IMR-90 (cell line): ENCODE data around the gene CXorf65. TPM values are rescaled to one million over a fixed set of nuclear protein-coding genes. Genes with fewer than 3 reads are reported as not detected.

Experiments
- ATAC-seq: fragments of 200-7000 bp; cut with Tn5 transposase; 2 replicates; pipeline ENCODE4 v1.9.1; 2020; ENCODE audit warnings: low read depth, mild to moderate bottlenecking, moderate library complexity
- BruUV-seq: library from RNA; stranded (reverse); fragments of 400-500 nt; replicated peaks from 2 replicates; lab custom pipeline; 2021; lab: Mats Ljungman, UMichigan
- CTCF ChIA-PET: fragments of 300-600 bp; formaldehyde crosslinking; extraction: SDS; loops from one replicate; lab custom pipeline; 2021; ENCODE audit warnings: antibody characterized with exemption; lab: Yijun Ruan, JAX
- POLR2A ChIA-PET: fragments of 300-600 bp; sonication (Branson Sonifier 250); formaldehyde crosslinking; loops from one replicate; lab custom pipeline; 2022; ENCODE audit warnings: antibody characterized with exemption; ENCODE audit not compliant: unreplicated experiment; lab: Charles Lee
- DNase-seq: peaks from one replicate; pipeline ENCODE4 v3.0.0; 2013
- H2AFZ ChIP-seq: replicated peaks from 2 replicates; pipeline ENCODE3; 2013; ENCODE audit warnings: low read length, mild to moderate bottlenecking; ENCODE audit not compliant: poor library complexity
- H2AK5ac ChIP-seq: 2 replicates; pipeline ENCODE4 v1.6.1; 2013; ENCODE audit warnings: low read depth, low read length, inconsistent platforms
- H2AK9ac ChIP-seq: replicated peaks from 2 replicates; pipeline ENCODE3; 2013; ENCODE audit warnings: mild to moderate bottlenecking, low read depth, low read length, moderate library complexity; ENCODE audit not compliant: poor library complexity
- H2BK120ac ChIP-seq: 2 replicates; pipeline ENCODE4 v1.6.1; 2013; ENCODE audit warnings: low read depth, low read length, inconsistent platforms
- H2BK15ac ChIP-seq: 3 replicates; pipeline ENCODE4 v1.6.1; 2013; ENCODE audit warnings: low read depth, low read length, inconsistent platforms
- H2BK20ac ChIP-seq: 2 replicates; pipeline ENCODE4 v1.6.1; 2013; ENCODE audit warnings: low read depth, mild to moderate bottlenecking, inconsistent platforms, low read length, moderate library complexity
- H2BK5ac ChIP-seq: 2 replicates; pipeline ENCODE4 v1.6.1; 2013; ENCODE audit warnings: mild to moderate bottlenecking, low read depth, low read length, inconsistent platforms; ENCODE audit not compliant: poor library complexity, severe bottlenecking
- H3K14ac ChIP-seq: replicated peaks from 2 replicates; pipeline ENCODE4 v1.6.1; 2013; ENCODE audit warnings: low read depth, low read length, inconsistent platforms
- H3K18ac ChIP-seq: 2 replicates; pipeline ENCODE4 v1.6.1; 2013; ENCODE audit warnings: low read depth, low read length, control low read depth
- H3K23ac ChIP-seq: 2 replicates; pipeline ENCODE4 v1.6.1; 2013; ENCODE audit warnings: low read depth, low read length, inconsistent platforms
- H3K27ac ChIP-seq: 2 replicates; pipeline ENCODE4 v1.5.1; 2013; ENCODE audit warnings: mild to moderate bottlenecking, control low read depth, low read length; ENCODE audit not compliant: insufficient read depth
- H3K27me3 ChIP-seq: 2 replicates; pipeline ENCODE4 v1.6.1; 2013; ENCODE audit warnings: low read length; ENCODE audit not compliant: control insufficient read depth, insufficient read depth
- H3K36me3 ChIP-seq: 2 replicates; pipeline ENCODE4 v1.6.1; 2013; ENCODE audit warnings: low read length, mixed read lengths; ENCODE audit not compliant: control insufficient read depth, insufficient read depth
- H3K4ac ChIP-seq: 2 replicates; pipeline ENCODE4 v1.6.1; 2013; ENCODE audit warnings: low read depth, low read length, inconsistent platforms
- H3K4me1 ChIP-seq: 2 replicates; pipeline ENCODE4 v1.6.1; 2013; ENCODE audit warnings: low read length, mixed read lengths; ENCODE audit not compliant: control insufficient read depth, insufficient read depth
- H3K4me2 ChIP-seq: 2 replicates; pipeline ENCODE4 v1.6.1; 2013; ENCODE audit warnings: low read depth, mild to moderate bottlenecking, control low read depth, low read length, moderate library complexity
- H3K4me3 ChIP-seq: 2 replicates; pipeline ENCODE4 v1.5.1; 2013; ENCODE audit warnings: low read depth, mild to moderate bottlenecking, control low read depth, low read length, moderate library complexity; ENCODE audit not compliant: insufficient read depth
- H3K56ac ChIP-seq: 2 replicates; pipeline ENCODE4 v1.6.1; 2013; ENCODE audit warnings: low read length, inconsistent platforms; ENCODE audit not compliant: insufficient read depth; ENCODE audit errors: extremely low read depth
- H3K79me1 ChIP-seq, 2 experiments: 2 replicates each; pipeline ENCODE4 v1.6.1; 2013; ENCODE audit warnings: low read length in 2 of 2, inconsistent platforms in 1 of 2, low read depth in 1 of 2
- H3K9ac ChIP-seq: 2 replicates; pipeline ENCODE4 v1.6.1; 2013; ENCODE audit warnings: low read depth, low read length, control low read depth
- H3K9me1 ChIP-seq: 2 replicates; pipeline ENCODE4 v1.6.1; 2013; ENCODE audit warnings: low read length, inconsistent platforms; ENCODE audit not compliant: insufficient read depth
- H3K9me3 ChIP-seq: 2 replicates; pipeline ENCODE4 v1.6.1; 2013; ENCODE audit warnings: low read length; ENCODE audit not compliant: control insufficient read depth, insufficient read depth
- H4K20me1 ChIP-seq: 2 replicates; pipeline ENCODE4 v1.6.1; 2013; ENCODE audit warnings: low read length, inconsistent platforms; ENCODE audit not compliant: insufficient read depth
- H4K5ac ChIP-seq: 2 replicates; pipeline ENCODE4 v1.6.1; 2013; ENCODE audit warnings: mild to moderate bottlenecking, low read depth, low read length, control low read depth
- H4K8ac ChIP-seq, 2 experiments: 2 replicates each; pipeline ENCODE4 v1.6.1; 2013; ENCODE audit warnings: low read depth in 2 of 2, low read length in 2 of 2, control low read depth in 1 of 2, inconsistent platforms in 1 of 2
- H4K91ac ChIP-seq: 2 replicates; pipeline ENCODE4 v1.6.1; 2013; ENCODE audit warnings: low read depth, low read length, inconsistent platforms; ENCODE audit not compliant: insufficient read depth
- CEBPB ChIP-seq: IDR thresholded peaks from 2 replicates; pipeline ENCODE4 v1.6.1; 2012; ENCODE audit warnings: low read depth, low read length, improper control_type of control experiment
- MAFK ChIP-seq: IDR thresholded peaks from 2 replicates; pipeline ENCODE4 v1.6.1; 2012; ENCODE audit warnings: low read depth, low read length, improper control_type of control experiment
- MAZ ChIP-seq: IDR thresholded peaks from 2 replicates; pipeline ENCODE4 v1.6.1; 2012; ENCODE audit warnings: low read depth, mild to moderate bottlenecking, low read length, improper control_type of control experiment, moderate library complexity, borderline replicate concordance
- dilution Hi-C: fragments of 300-500 bp; cut with HindIII; formaldehyde crosslinking; loops from one replicate; pipeline ENCODE4 v1.14.3; 2018; ENCODE audit warnings: low sequenced_read_pairs; ENCODE audit not compliant: unreplicated experiment
- in situ Hi-C: fragments of 300-500 bp; cut with MboI; formaldehyde crosslinking; loops from 3 replicates; pipeline ENCODE4 v1.14.3; 2019; ENCODE audit warnings: low sequenced_read_pairs, inconsistent platforms, mixed read lengths
- intact Hi-C: fragments of 100-400 bp; cut with micrococcal nuclease; formaldehyde crosslinking; loops from 2 replicates; pipeline ENCODE4 v1.10.0; 2022
- polyA plus RNA-seq, 3 experiments: library from polyadenylated mRNA; depleted of rRNA; stranded (reverse); fragments of >200 nt; gene quantifications; 2 replicates each; pipeline ENCODE4 v1.2.3, GENCODE V29; 2012; ENCODE audit warnings: low replicate concordance in 1 of 3
- total RNA-seq: library from RNA; depleted of rRNA; stranded (reverse); fragments of >200 nt; gene quantifications from 2 replicates; pipeline ENCODE4 v1.2.3, GENCODE V29; 2012
- TF ChIP-seq, protein P1 (sequence below): conservative IDR thresholded peaks from 2 replicates; pipeline ENCODE4 v1.5.1; 2012; ENCODE audit warnings: mild to moderate bottlenecking, low read depth, low read length, improper control_type of control experiment
- TF ChIP-seq, protein P2 (sequence below): fragments of 150-350 bp; IDR thresholded peaks from 2 replicates; pipeline ENCODE4 v1.6.1; 2017; ENCODE audit warnings: mild to moderate bottlenecking, antibody characterized with exemption, low read length, low read depth

CXorf65 gene
- total and polyA plus RNA-seq, 2 of the 4 experiments (the other 2 are of a cell fraction): not detected

DNA sequence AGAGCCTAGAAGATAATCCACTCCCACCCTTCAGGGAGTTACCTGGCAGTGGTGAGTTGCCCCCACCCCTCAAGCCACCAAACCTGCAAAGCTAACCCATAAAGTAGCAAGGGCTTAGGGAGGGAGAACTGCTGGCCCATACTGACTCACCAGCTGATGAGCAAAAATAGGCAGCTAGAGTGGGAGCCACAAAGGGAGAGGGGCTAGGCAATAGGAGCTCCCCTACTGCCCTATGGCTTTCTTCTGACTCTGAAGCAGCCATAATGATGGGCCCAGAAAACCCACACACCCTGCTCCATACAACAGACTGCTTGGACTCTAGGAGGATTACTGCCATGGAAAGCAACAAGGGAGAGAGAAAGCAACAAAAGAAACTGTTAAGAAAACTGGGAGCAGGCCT lies 46.4 kb downstream of the CXorf65 start:
- no peak overlapping the region for H4K8ac ChIP-seq
- dilution Hi-C loops (no loop called here), intact Hi-C loops (no loop called here), in situ Hi-C loops (no loop called here)
- no peak overlapping the region for H2AFZ ChIP-seq
- POLR2A ChIA-PET: no interaction called here
- no peaks in the 10 kb centered on the region; the same call in 1 of the 2 replicates for H3K27me3 ChIP-seq
- DNase-seq (no peak), ATAC-seq (no peak)
- no peak overlapping the region for H3K14ac ChIP-seq
- TF ChIP-seq MAZ (no peak), CEBPB (no peak), MAFK (no peak)
- TF ChIP-seq, protein P1, sequence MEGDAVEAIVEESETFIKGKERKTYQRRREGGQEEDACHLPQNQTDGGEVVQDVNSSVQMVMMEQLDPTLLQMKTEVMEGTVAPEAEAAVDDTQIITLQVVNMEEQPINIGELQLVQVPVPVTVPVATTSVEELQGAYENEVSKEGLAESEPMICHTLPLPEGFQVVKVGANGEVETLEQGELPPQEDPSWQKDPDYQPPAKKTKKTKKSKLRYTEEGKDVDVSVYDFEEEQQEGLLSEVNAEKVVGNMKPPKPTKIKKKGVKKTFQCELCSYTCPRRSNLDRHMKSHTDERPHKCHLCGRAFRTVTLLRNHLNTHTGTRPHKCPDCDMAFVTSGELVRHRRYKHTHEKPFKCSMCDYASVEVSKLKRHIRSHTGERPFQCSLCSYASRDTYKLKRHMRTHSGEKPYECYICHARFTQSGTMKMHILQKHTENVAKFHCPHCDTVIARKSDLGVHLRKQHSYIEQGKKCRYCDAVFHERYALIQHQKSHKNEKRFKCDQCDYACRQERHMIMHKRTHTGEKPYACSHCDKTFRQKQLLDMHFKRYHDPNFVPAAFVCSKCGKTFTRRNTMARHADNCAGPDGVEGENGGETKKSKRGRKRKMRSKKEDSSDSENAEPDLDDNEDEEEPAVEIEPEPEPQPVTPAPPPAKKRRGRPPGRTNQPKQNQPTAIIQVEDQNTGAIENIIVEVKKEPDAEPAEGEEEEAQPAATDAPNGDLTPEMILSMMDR: no peak
- TF ChIP-seq, protein P2, sequence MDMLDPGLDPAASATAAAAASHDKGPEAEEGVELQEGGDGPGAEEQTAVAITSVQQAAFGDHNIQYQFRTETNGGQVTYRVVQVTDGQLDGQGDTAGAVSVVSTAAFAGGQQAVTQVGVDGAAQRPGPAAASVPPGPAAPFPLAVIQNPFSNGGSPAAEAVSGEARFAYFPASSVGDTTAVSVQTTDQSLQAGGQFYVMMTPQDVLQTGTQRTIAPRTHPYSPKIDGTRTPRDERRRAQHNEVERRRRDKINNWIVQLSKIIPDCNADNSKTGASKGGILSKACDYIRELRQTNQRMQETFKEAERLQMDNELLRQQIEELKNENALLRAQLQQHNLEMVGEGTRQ: no peak
- H2BK5ac ChIP-seq: no peak overlapping the region
- no peak overlapping the region for H2BK20ac ChIP-seq
- no peak overlapping the region for H3K27ac ChIP-seq
- H2BK15ac ChIP-seq: no peak overlapping the region
- peaks cover 2% of the 10 kb centered on the region; the same call in 1 of the 2 replicates for H3K4me1 ChIP-seq
- H4K91ac ChIP-seq: no peak overlapping the region
- no peak overlapping the region for H3K4me2 ChIP-seq
- H3K18ac ChIP-seq: no peak overlapping the region
- no TSS peak for BruUV-seq
- H4K5ac ChIP-seq: no peak overlapping the region
- H2AK9ac ChIP-seq: no peak overlapping the region
- no peak overlapping the region for H3K9ac ChIP-seq
- H3K9me1 ChIP-seq: no peaks in the 10 kb centered on the region
- CTCF ChIA-PET: no interaction called here
- H3K9me3 ChIP-seq: no peaks in the 10 kb centered on the region
- H3K4me3 ChIP-seq: no peak overlapping the region
- H4K20me1 ChIP-seq: no peaks in the 10 kb centered on the region
- H2BK120ac ChIP-seq: no peak overlapping the region
- no peak overlapping the region for H2AK5ac ChIP-seq
- no peak overlapping the region for H3K23ac ChIP-seq
- H3K79me1 ChIP-seq: peaks cover 3 to 4% of the 10 kb centered on the region in 2 experiments; a peak in 3 of 4 replicates
- H3K4ac ChIP-seq: no peak overlapping the region
- H3K36me3 ChIP-seq: peaks cover 23% of the 10 kb centered on the region
- H3K56ac ChIP-seq: no peak overlapping the region
